ENCODE data around the gene FEZF1.

FEZF1 gene

GRCh38 chr7:122255454-122255853 lies 49.1 kb downstream of the FEZF1 start:
- Histone ChIP-seq H3K27me3 (replicated peaks in 2 of 5; ENCODE audit: control insufficient read depth in 4 of 5, insufficient read depth in 5 of 5, low read length in 4 of 5) (peaks cover 0 to 16% (median 3%) of the 10 kb centered on the region in 5 experiments), H3K9me3 (ENCODE audit: control extremely low read depth in 1 of 5, control insufficient read depth in 4 of 5, insufficient read depth in 2 of 5, low read depth in 1 of 5, low read length in 4 of 5) (peaks cover 0 to 2% (median 0%) of the 10 kb centered on the region in 5 experiments), H3K4me3 (ENCODE audit: control insufficient read depth in 1 of 7, extremely low read depth in 1 of 7, insufficient read depth in 4 of 7, low read depth in 2 of 7, low read length in 6 of 7) (no peak overlapping the region), H3K27ac (ENCODE audit: insufficient read depth in 1 of 2, low read depth in 1 of 2, low read length in 2 of 2, poor library complexity in 1 of 2, severe bottlenecking in 2 of 2) (no peak overlapping the region), H3K4me1 (ENCODE audit: control extremely low read depth in 1 of 4, control insufficient read depth in 4 of 4, insufficient read depth in 4 of 4, low read length in 3 of 4) (no peaks in the 10 kb centered on the region), H3K36me3 (ENCODE audit: control insufficient read depth in 4 of 4, insufficient read depth in 4 of 4, low read length in 3 of 4) (no peaks in the 10 kb centered on the region)
- ChIA-PET POLR2A (no interaction called here), CTCF (no interaction called here)
- 0% methylated on average over 1 of the region's 1 CpG for WGBS (ENCODE audit: insufficient coverage)
- no peak for DNase-seq

Data from common myeloid progenitor, CD34-positive (primary cell).